K562 (cell line): ENCODE data around the gene CKM. TPM values are rescaled to one million over a fixed set of nuclear protein-coding genes. Genes with fewer than 3 reads are reported as not detected.

Experiments
- BHLHE40 ChIP-seq: IDR thresholded peaks from 2 replicates; pipeline ENCODE4 v1.6.1; 2011; ENCODE audit warnings: low read length, improper control_type of control experiment
- CBX3 ChIP-seq, 2 experiments: IDR thresholded peaks; 1 replicate in 1 of 2; 2 replicates in 1 of 2; pipeline ENCODE4 v1.6.1; 2012; ENCODE audit warnings: inconsistent platforms in 2 of 2, low read length in 2 of 2, borderline replicate concordance in 1 of 2, control low read depth in 1 of 2
- CBX8 ChIP-seq: fragments of 200-600 bp; sonication (generic); IDR thresholded peaks from 2 replicates; pipeline ENCODE4 v1.6.1; 2012; ENCODE audit warnings: borderline replicate concordance, mixed run types, low read depth, mild to moderate bottlenecking, moderate library complexity, mixed read lengths, low read length, control low read depth, inconsistent platforms; ENCODE audit not compliant: poor library complexity, severe bottlenecking; ENCODE audit errors: extremely low read depth
- CREM ChIP-seq: IDR thresholded peaks from 2 replicates; pipeline ENCODE4 v1.6.1; 2014; ENCODE audit warnings: antibody characterized with exemption, low read depth
- HDGF ChIP-seq: fragments of 450-650 bp; IDR thresholded peaks from 2 replicates; pipeline ENCODE4 v1.6.1; 2016
- JUND ChIP-seq, 2 experiments: IDR thresholded peaks; 2 replicates in 1 of 2; 3 replicates in 1 of 2; pipeline ENCODE4 v1.6.1; 2011; ENCODE audit warnings: borderline replicate concordance in 2 of 2, low read depth in 2 of 2, low read length in 2 of 2, improper control_type of control experiment in 1 of 2, missing biosample characterization in 1 of 2, missing genetic modification characterization in 1 of 2, missing genetic modification reagents in 1 of 2
- MCM7 ChIP-seq, 2 experiments: fragments of 450-650 bp; IDR thresholded peaks; 2 replicates each; pipeline ENCODE4 v1.6.1; 2016 to 2018
- NKRF ChIP-seq: fragments of 450-650 bp; IDR thresholded peaks from 2 replicates; pipeline ENCODE4 v1.6.1; 2016; ENCODE audit warnings: borderline replicate concordance
- NR4A1 ChIP-seq, 2 experiments: fragments of 250-450 bp in 1 of 2; fragments of 450-650 bp in 1 of 2; sonication (Bioruptor Pico) in 1 of 2; IDR thresholded peaks; 2 replicates each; pipeline versions ENCODE4 v1.4.0 to v1.6.1; 2016 to 2020; ENCODE audit warnings: mild to moderate bottlenecking in 2 of 2, missing compliant biosample characterization in 1 of 2, missing genetic modification characterization in 1 of 2, moderate library complexity in 1 of 2
- PHTF2 ChIP-seq: fragments of 250-450 bp; sonication (Bioruptor Pico); IDR thresholded peaks from 2 replicates; pipeline ENCODE4 v1.5.0; 2021; ENCODE audit warnings: mild to moderate bottlenecking
- RCOR1 ChIP-seq, 2 experiments: IDR thresholded peaks; 2 replicates each; pipeline ENCODE4 v1.6.1; 2012; ENCODE audit warnings: low read depth in 2 of 2, low read length in 2 of 2, borderline replicate concordance in 1 of 2, improper control_type of control experiment in 1 of 2
- SLC30A9 ChIP-seq: fragments of 250-450 bp; sonication (Bioruptor Pico); IDR thresholded peaks from 2 replicates; pipeline ENCODE4 v1.8.0; 2022; ENCODE audit warnings: mild to moderate bottlenecking, moderate library complexity
- SMAD2 ChIP-seq: fragments of 150-350 bp; IDR thresholded peaks from 2 replicates; pipeline ENCODE4 v1.6.1; 2014; ENCODE audit warnings: low read depth, mild to moderate bottlenecking, low read length
- SNRNP70 ChIP-seq: fragments of 200-400 bp; formaldehyde crosslinking; optimal IDR thresholded peaks from 2 replicates; pipeline ENCODE3; 2017; ENCODE audit warnings: low read depth, low read length
- STAG1 ChIP-seq: sonication (generic); formaldehyde crosslinking; IDR thresholded peaks from 2 replicates; pipeline ENCODE4 v1.5.0; 2020; ENCODE audit warnings: missing genetic modification reagents, borderline replicate concordance
- TBL1XR1 ChIP-seq, 2 experiments: IDR thresholded peaks; 2 replicates each; pipeline ENCODE4 v1.6.1; 2012; ENCODE audit warnings: improper control_type of control experiment in 2 of 2, low read length in 2 of 2, mild to moderate bottlenecking in 1 of 2
- XRCC5 ChIP-seq: fragments of 200-400 bp; formaldehyde crosslinking; IDR thresholded peaks from 2 replicates; pipeline ENCODE4 v1.6.1; 2017; ENCODE audit warnings: low read depth, mild to moderate bottlenecking, low read length
- ZBTB1 ChIP-seq: sonication (generic); formaldehyde crosslinking; IDR thresholded peaks from 2 replicates; pipeline ENCODE4 v1.8.1; 2023; ENCODE audit warnings: missing genetic modification reagents, low read depth, mild to moderate bottlenecking, borderline replicate concordance
- ZBTB9 ChIP-seq: fragments of 450-650 bp; formaldehyde crosslinking; IDR thresholded peaks from 2 replicates; pipeline ENCODE4 v1.4.0; 2020; ENCODE audit warnings: mild to moderate bottlenecking, moderate library complexity
- ZNF175 ChIP-seq: fragments of 200-800 bp; sonication (Bioruptor generic); IDR thresholded peaks from 2 replicates; pipeline ENCODE4 v1.6.1; 2016; ENCODE audit warnings: low read depth, mild to moderate bottlenecking, missing genetic modification characterization, missing compliant biosample characterization
- polyA plus RNA-seq, 8 experiments: library from polyadenylated mRNA; depleted of rRNA in 4 of 8; stranded (reverse) in 5 of 8; unstranded in 3 of 8; fragments of >200 nt; fragmentation: Nextera tagmentation in 2 of 8; fragmentation: Illumina TruSeq in 1 of 8; extraction: Ambion mirVana in 2 of 8; extraction: Trizol in 1 of 8; gene quantifications; 2 replicates each; pipeline versions ENCODE4 v1.2.1 to v1.2.3, GENCODE V29; 2011 to 2014; ENCODE audit warnings: inconsistent platforms in 1 of 8, missing spikeins in 1 of 8
- total RNA-seq, 7 experiments: library from RNA; depleted of rRNA in 6 of 7; stranded (reverse); fragments of >200 nt in 6 of 7; fragmentation: Illumina TruSeq in 2 of 7; extraction: Trizol in 2 of 7; gene quantifications; 2 replicates each; pipeline versions ENCODE4 v1.2.1 to v1.2.3, GENCODE V29; 2011 to 2021; ENCODE audit warnings: low replicate concordance in 1 of 7
- TF ChIP-seq, protein P1 (sequence below): fragments of 450-650 bp; IDR thresholded peaks from 2 replicates; pipeline ENCODE4 v1.6.1; 2017; ENCODE audit warnings: antibody characterized with exemption, mild to moderate bottlenecking

Gene CKM
- total and polyA plus RNA-seq, 9 of the 15 experiments (the other 6 are each of a cell fraction or from before 2014, with no cell fraction given): 0.06 to 0.17 (median 0.09) TPM; not detected in 4

DNA sequence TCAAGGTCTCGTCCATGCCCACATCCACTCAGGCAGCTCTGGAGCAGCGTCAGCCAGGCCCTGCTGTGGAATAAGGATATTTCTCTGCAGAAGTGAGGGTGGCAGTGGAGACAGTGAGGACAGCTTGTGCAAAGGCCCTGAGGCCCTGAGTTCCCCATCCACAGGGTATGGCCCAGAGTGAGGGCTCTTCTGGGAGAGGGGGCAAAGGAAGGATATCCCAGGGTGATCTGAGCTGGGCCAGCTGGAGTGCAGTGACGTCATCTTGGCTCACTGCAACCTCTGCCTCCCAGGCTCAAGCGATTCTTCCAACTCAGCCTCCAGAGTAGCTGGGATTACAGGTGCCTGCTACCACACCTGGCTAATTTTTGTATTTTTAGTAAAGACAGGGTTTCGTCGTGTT lies 60.1 kb downstream of the CKM start (continued):
- TF ChIP-seq STAG1 (CRISPR knock-in tag): no peak
- TF ChIP-seq SLC30A9 (CRISPR knock-in tag): no peak
- TF ChIP-seq CBX8: no peak
- TF ChIP-seq XRCC5: no peak
- TF ChIP-seq JUND (IDR thresholded peaks at IDR 0.05; ENCODE audit: borderline replicate concordance, low read depth, low read length): peak; percentile 63
- peak; percentile 40; the same call in 1 of the 3 replicates for TF ChIP-seq JUND (tag; IDR thresholded peaks at IDR 0.05; ENCODE audit: borderline replicate concordance, low read depth, low read length)
- TF ChIP-seq RCOR1 (IDR thresholded peaks at IDR 0.05; ENCODE audit: borderline replicate concordance in 1 of 2, low read depth in 2 of 2, low read length in 2 of 2): 0 out of 4 replicates have a peak, but pooled peaks of 1 of the 2 experiments have one; percentile 18
- TF ChIP-seq TBL1XR1 (IDR thresholded peaks at IDR 0.05; ENCODE audit: low read length in 2 of 2): no peak
- TF ChIP-seq CBX3 (IDR thresholded peaks at IDR 0.05; ENCODE audit: borderline replicate concordance in 1 of 2, low read length in 2 of 2): 0 out of 3 replicates have a peak, but pooled peaks of 1 of the 2 experiments have one; percentile 4
- no peak for TF ChIP-seq ZBTB1 (CRISPR knock-in tag)
- no peak for TF ChIP-seq HDGF
- no peak for TF ChIP-seq NR4A1 (CRISPR knock-in tag; IDR thresholded peaks at IDR 0.05)
- TF ChIP-seq NR4A1 (tag; IDR thresholded peaks at IDR 0.05): no peak
- no peak for TF ChIP-seq SNRNP70
- TF ChIP-seq ZNF175: no peak; the same call in 1 of the 2 replicates
- no peak for TF ChIP-seq ZBTB9
- no peak for TF ChIP-seq PHTF2 (CRISPR knock-in tag)
- TF ChIP-seq CREM: peak; percentile 76
- TF ChIP-seq MCM7 (IDR thresholded peaks at IDR 0.05): no peak
- no peak for TF ChIP-seq BHLHE40
- TF ChIP-seq, protein P1, sequence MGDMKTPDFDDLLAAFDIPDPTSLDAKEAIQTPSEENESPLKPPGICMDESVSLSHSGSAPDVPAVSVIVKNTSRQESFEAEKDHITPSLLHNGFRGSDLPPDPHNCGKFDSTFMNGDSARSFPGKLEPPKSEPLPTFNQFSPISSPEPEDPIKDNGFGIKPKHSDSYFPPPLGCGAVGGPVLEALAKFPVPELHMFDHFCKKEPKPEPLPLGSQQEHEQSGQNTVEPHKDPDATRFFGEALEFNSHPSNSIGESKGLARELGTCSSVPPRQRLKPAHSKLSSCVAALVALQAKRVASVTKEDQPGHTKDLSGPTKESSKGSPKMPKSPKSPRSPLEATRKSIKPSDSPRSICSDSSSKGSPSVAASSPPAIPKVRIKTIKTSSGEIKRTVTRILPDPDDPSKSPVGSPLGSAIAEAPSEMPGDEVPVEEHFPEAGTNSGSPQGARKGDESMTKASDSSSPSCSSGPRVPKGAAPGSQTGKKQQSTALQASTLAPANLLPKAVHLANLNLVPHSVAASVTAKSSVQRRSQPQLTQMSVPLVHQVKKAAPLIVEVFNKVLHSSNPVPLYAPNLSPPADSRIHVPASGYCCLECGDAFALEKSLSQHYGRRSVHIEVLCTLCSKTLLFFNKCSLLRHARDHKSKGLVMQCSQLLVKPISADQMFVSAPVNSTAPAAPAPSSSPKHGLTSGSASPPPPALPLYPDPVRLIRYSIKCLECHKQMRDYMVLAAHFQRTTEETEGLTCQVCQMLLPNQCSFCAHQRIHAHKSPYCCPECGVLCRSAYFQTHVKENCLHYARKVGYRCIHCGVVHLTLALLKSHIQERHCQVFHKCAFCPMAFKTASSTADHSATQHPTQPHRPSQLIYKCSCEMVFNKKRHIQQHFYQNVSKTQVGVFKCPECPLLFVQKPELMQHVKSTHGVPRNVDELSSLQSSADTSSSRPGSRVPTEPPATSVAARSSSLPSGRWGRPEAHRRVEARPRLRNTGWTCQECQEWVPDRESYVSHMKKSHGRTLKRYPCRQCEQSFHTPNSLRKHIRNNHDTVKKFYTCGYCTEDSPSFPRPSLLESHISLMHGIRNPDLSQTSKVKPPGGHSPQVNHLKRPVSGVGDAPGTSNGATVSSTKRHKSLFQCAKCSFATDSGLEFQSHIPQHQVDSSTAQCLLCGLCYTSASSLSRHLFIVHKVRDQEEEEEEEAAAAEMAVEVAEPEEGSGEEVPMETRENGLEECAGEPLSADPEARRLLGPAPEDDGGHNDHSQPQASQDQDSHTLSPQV: no peak
- TF ChIP-seq SMAD2: no peak
- TF ChIP-seq NKRF: no peak
